Spinal cord (tissue), 10 donors: ENCODE data around the gene AFAP1. TPM values are rescaled to one million over a fixed set of nuclear protein-coding genes. Genes with fewer than 3 reads are reported as not detected.

Experiments used
- DNase-seq, 6 donors: peaks; one replicate each; pipeline versions ENCODE4 v3.0.0 to v3.0.0-alpha.2; 2013 to 2015; ENCODE audit warnings: low spot score in 6 of 6, low read depth in 4 of 6
- H3K27ac ChIP-seq: one replicate; pipeline ENCODE4 v1.5.1; 2013; ENCODE audit warnings: low read depth, low read length, control low read depth
- H3K27me3 ChIP-seq: one replicate; pipeline ENCODE4 v1.6.1; 2013; ENCODE audit warnings: low read length; ENCODE audit not compliant: control insufficient read depth, insufficient read depth
- H3K36me3 ChIP-seq: one replicate; pipeline ENCODE4 v1.6.1; 2013; ENCODE audit warnings: low read length; ENCODE audit not compliant: control insufficient read depth, insufficient read depth
- H3K4me1 ChIP-seq: one replicate; pipeline ENCODE4 v1.6.1; 2013; ENCODE audit warnings: low read length; ENCODE audit not compliant: control insufficient read depth, insufficient read depth
- H3K4me3 ChIP-seq: one replicate; pipeline ENCODE4 v1.5.1; 2013; ENCODE audit warnings: low read depth, low read length, control low read depth
- H3K9me3 ChIP-seq: one replicate; pipeline ENCODE4 v1.6.1; 2013; ENCODE audit warnings: low read length; ENCODE audit not compliant: control insufficient read depth, insufficient read depth
- WGBS: methylation state at CpG from one replicate; pipeline ENCODE4 v1.1.5; 2013; ENCODE audit warnings: missing lambda C conversion rate; ENCODE audit not compliant: insufficient coverage; 5-methylcytosine and 5-hydroxymethylcytosine counted together
- polyA plus RNA-seq, 2 donors: library from polyadenylated mRNA; unstranded; fragments of 120-200 nt; gene quantifications; one replicate each; pipeline ENCODE4 v1.2.1, GENCODE V29; 2013; ENCODE audit not compliant: insufficient read length in 2 of 2
- total RNA-seq, 2 donors: library from RNA; depleted of rRNA in 1 of 2; stranded (reverse); fragments of 120-200 nt in 1 of 2; fragments of >200 nt in 1 of 2; gene quantifications; one replicate each; pipeline versions ENCODE4 v1.2.3 to v1.2.4, GENCODE V29; 2013 to 2014
- donor health status: healthy.

AFAP1 gene
- total and polyA plus RNA-seq, 4 donors = 34.8 to 42.0 (median 36.3) TPM

GRCh38 chr4:7737752-7738457 lies 201.8 kb downstream of the AFAP1 start:
- H3K4me3 ChIP-seq = no peak overlapping the region
- no peaks in the 10 kb centered on the region for H3K27me3 ChIP-seq
- no peak for DNase-seq
- H3K9me3 ChIP-seq = no peaks in the 10 kb centered on the region
- peaks cover 77% of the 10 kb centered on the region for H3K36me3 ChIP-seq
- no peaks in the 10 kb centered on the region for H3K4me1 ChIP-seq
- WGBS = 92% methylated on average over 18 of the region's 19 CpGs
- no peak overlapping the region for H3K27ac ChIP-seq

- peaks cover 83% of the 10 kb centered on the region for H3K36me3 ChIP-seq
- H3K4me3 ChIP-seq = no peak overlapping the region
- H3K27ac ChIP-seq = no peak overlapping the region
- H3K4me1 ChIP-seq = no peaks in the 10 kb centered on the region
- no peak for DNase-seq
- no peaks in the 10 kb centered on the region for H3K27me3 ChIP-seq
- 81% methylated on average over 14 of the region's 14 CpGs for WGBS
- H3K9me3 ChIP-seq = no peaks in the 10 kb centered on the region
These were observed 202.4 kb downstream of the AFAP1 start for GRCh38 chr4:7737268-7737645.

GRCh38 chr4:7736436-7737267 lies 203.0 kb downstream of the AFAP1 start:
- no peaks in the 10 kb centered on the region for H3K9me3 ChIP-seq
- no peak overlapping the region for H3K27ac ChIP-seq
- 88% methylated on average over 24 of the region's 31 CpGs for WGBS
- H3K4me3 ChIP-seq = no peak overlapping the region
- DNase-seq = no peak
- no peaks in the 10 kb centered on the region for H3K27me3 ChIP-seq
- H3K4me1 ChIP-seq = no peaks in the 10 kb centered on the region
- H3K36me3 ChIP-seq = peaks cover 86% of the 10 kb centered on the region

GRCh38 chr4:7735961-7736360 lies 203.7 kb downstream of the AFAP1 start:
- 96% methylated on average over 5 of the region's 8 CpGs for whole genome bisulfite sequencing

GRCh38 chr4:7735395-7735794 lies 204.3 kb downstream of the AFAP1 start:
- no peaks in the 10 kb centered on the region for H3K4me1 ChIP-seq
- H3K27me3 ChIP-seq = no peaks in the 10 kb centered on the region
- no peaks in the 10 kb centered on the region for H3K9me3 ChIP-seq
- 94% methylated on average over 2 of the region's 5 CpGs for WGBS
- H3K4me3 ChIP-seq = no peak overlapping the region
- no peak for DNase-seq
- H3K27ac ChIP-seq = no peak overlapping the region
- peaks cover 80% of the 10 kb centered on the region for H3K36me3 ChIP-seq

More at GRCh38 chr4:7735961-7736360, 203.7 kb downstream of the AFAP1 start:
- no peaks in the 10 kb centered on the region for H3K27me3 ChIP-seq
- peaks cover 85% of the 10 kb centered on the region for H3K36me3 ChIP-seq
- no peaks in the 10 kb centered on the region for H3K9me3 ChIP-seq
- no peak overlapping the region for H3K4me3 ChIP-seq
- H3K27ac ChIP-seq = no peak overlapping the region
- no peaks in the 10 kb centered on the region for H3K4me1 ChIP-seq
- DNase-seq = no peak

GRCh38 chr4:7734651-7735260 lies 204.9 kb downstream of the AFAP1 start:
- Histone ChIP-seq H3K4me3 (no peak overlapping the region), H3K27me3 (no peaks in the 10 kb centered on the region), H3K9me3 (no peaks in the 10 kb centered on the region), H3K27ac (no peak overlapping the region), H3K36me3 (peaks cover 74% of the 10 kb centered on the region), H3K4me1 (no peaks in the 10 kb centered on the region)
- 86% methylated on average over 11 of the region's 20 CpGs for WGBS
- DNase-seq = no peak

- no peaks in the 10 kb centered on the region for H3K9me3 ChIP-seq
- H3K27ac ChIP-seq = no peak overlapping the region
- 68% methylated on average over 23 of the region's 26 CpGs for WGBS
- no peak overlapping the region for H3K4me3 ChIP-seq
- no peaks in the 10 kb centered on the region for H3K27me3 ChIP-seq
- peaks cover 74% of the 10 kb centered on the region for H3K36me3 ChIP-seq
- H3K4me1 ChIP-seq = no peaks in the 10 kb centered on the region
- DNase-seq = no peak
These were observed 205.6 kb downstream of the AFAP1 start for GRCh38 chr4:7733801-7734650.

- DNase-seq = no peak
- Histone ChIP-seq H3K4me3 (no peak overlapping the region), H3K27ac (no peak overlapping the region), H3K36me3 (peaks cover 74% of the 10 kb centered on the region), H3K4me1 (no peaks in the 10 kb centered on the region), H3K9me3 (no peaks in the 10 kb centered on the region), H3K27me3 (no peaks in the 10 kb centered on the region)
- WGBS = 88% methylated on average over 15 of the region's 17 CpGs
These were observed 206.5 kb downstream of the AFAP1 start for GRCh38 chr4:7733201-7733600.

- Histone ChIP-seq H3K4me1 (no peaks in the 10 kb centered on the region), H3K9me3 (no peaks in the 10 kb centered on the region)
- WGBS = 87% methylated on average over 6 of the region's 9 CpGs
These were observed 207.4 kb downstream of the AFAP1 start for GRCh38 chr4:7732263-7732662.

More at GRCh38 chr4:7732263-7732662, 207.4 kb downstream of the AFAP1 start:
- Histone ChIP-seq H3K4me3 (no peak overlapping the region), H3K27me3 (no peaks in the 10 kb centered on the region), H3K27ac (no peak overlapping the region), H3K36me3 (peaks cover 68% of the 10 kb centered on the region)
- DNase-seq = no peak
